ENCODE data around the gene GABBR2. TPM values are rescaled to one million over a fixed set of nuclear protein-coding genes. Genes with fewer than 3 reads are reported as not detected.

Gene GABBR2
- total and polyA plus RNA-seq, 2 of the 8 experiments (the other 6 are each of a cell fraction or from before 2014, with no cell fraction given) = 0.50 to 1.2 TPM

DNA sequence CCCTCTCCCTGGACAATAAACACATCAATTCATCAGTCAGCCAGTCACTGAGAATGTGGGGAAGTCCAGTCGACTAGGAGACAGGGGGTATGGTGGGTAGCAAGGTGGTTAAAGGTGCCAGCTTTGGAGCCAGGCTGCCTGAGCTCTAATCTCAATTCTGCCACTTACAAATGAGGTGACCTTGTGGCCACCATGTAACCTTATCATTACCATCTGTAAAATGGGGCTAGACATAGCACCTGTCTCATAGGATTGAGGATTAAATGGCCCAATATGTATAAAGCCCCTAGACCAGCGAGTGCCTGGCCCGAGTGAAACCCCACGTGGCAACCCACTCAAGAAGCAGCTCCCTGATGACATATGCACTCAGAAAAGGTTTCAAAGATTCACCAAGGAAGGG lies 380.0 kb downstream of the GABBR2 start (continued):
- TF ChIP-seq TAF7 (optimal IDR thresholded peaks at IDR 0.05; ENCODE audit: borderline replicate concordance, low read depth, low read length) (no peak), GTF2F1 (IDR thresholded peaks at IDR 0.05; ENCODE audit: borderline replicate concordance, low read depth, low read length) (no peak)

Data from H1 (cell line).